ENCODE results near the gene EML4.

- TF ChIP-seq, protein P1, sequence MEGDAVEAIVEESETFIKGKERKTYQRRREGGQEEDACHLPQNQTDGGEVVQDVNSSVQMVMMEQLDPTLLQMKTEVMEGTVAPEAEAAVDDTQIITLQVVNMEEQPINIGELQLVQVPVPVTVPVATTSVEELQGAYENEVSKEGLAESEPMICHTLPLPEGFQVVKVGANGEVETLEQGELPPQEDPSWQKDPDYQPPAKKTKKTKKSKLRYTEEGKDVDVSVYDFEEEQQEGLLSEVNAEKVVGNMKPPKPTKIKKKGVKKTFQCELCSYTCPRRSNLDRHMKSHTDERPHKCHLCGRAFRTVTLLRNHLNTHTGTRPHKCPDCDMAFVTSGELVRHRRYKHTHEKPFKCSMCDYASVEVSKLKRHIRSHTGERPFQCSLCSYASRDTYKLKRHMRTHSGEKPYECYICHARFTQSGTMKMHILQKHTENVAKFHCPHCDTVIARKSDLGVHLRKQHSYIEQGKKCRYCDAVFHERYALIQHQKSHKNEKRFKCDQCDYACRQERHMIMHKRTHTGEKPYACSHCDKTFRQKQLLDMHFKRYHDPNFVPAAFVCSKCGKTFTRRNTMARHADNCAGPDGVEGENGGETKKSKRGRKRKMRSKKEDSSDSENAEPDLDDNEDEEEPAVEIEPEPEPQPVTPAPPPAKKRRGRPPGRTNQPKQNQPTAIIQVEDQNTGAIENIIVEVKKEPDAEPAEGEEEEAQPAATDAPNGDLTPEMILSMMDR (IDR thresholded peaks at IDR 0.05) = no peak
- no peak for TF ChIP-seq POLR2A (IDR thresholded peaks at IDR 0.05)
Observed at GRCh38 chr2:42195559-42195958, 26.4 kb downstream of the EML4 start.

Data from adrenal gland (tissue), 5 donors.